Activated B cell treated with CpG ODN at 0.5 μM for 24 hours (primary cell): ENCODE measurements around the gene CLMN. TPM values are rescaled to one million over a fixed set of nuclear protein-coding genes. Genes with fewer than 3 reads are reported as not detected.

Experiments used
- ATAC-seq: fragments of 200-7000 bp; cut with Tn5 transposase; one replicate; pipeline ENCODE4 v1.10.0; 2021; ENCODE audit warnings: low read depth, mild to moderate bottlenecking, moderate library complexity
- CTCF ChIA-PET: fragments of 350-600 bp; sonication (Branson Sonifier 250); formaldehyde crosslinking; loops from one replicate; lab custom pipeline; 2021; ENCODE audit warnings: antibody characterized with exemption; lab: Charles Lee
- POLR2A ChIA-PET: fragments of 350-600 bp; sonication (Branson Sonifier 250); formaldehyde crosslinking; loops from one replicate; lab custom pipeline; 2021; ENCODE audit warnings: antibody characterized with exemption; lab: Charles Lee
- DNase-seq: peaks from one replicate; pipeline ENCODE4 v3.0.0; 2022
- H3K27ac Mint-ChIP-seq: one replicate; pipeline ENCODE4 v1.8.0; 2020; ENCODE audit warnings: mixed read lengths
- H3K27me3 Mint-ChIP-seq: one replicate; pipeline ENCODE4 v1.8.0; 2021; ENCODE audit warnings: mixed read lengths
- H3K36me3 Mint-ChIP-seq: one replicate; pipeline ENCODE4 v1.8.0; 2021; ENCODE audit warnings: low read depth, mixed read lengths
- H3K4me1 Mint-ChIP-seq: one replicate; pipeline ENCODE4 v1.8.0; 2021; ENCODE audit warnings: mixed read lengths
- H3K4me3 Mint-ChIP-seq: one replicate; pipeline ENCODE4 v1.8.0; 2020; ENCODE audit warnings: mild to moderate bottlenecking, mixed read lengths
- H3K9me3 Mint-ChIP-seq: one replicate; pipeline ENCODE4 v1.8.0; 2020; ENCODE audit warnings: mixed read lengths
- CTCF ChIP-seq: fragments of 200-600 bp; IDR thresholded peaks from one replicate; pipeline ENCODE4 v1.8.0; 2022; ENCODE audit warnings: antibody characterized with exemption, mild to moderate bottlenecking
- intact Hi-C: fragments of 100-400 bp; cut with micrococcal nuclease; formaldehyde crosslinking; loops from one replicate; pipeline ENCODE4 v1.15.1; 2024
- total RNA-seq: library from RNA; stranded (reverse); gene quantifications from 2 replicates; pipeline ENCODE4 v1.2.3, GENCODE V29; 2022

Gene CLMN
- total RNA-seq, 1 donor from 2014 or later, result 23.9 TPM

- peaks cover 3% of the 10 kb centered on the region for H3K36me3 Mint-ChIP-seq
- no peak for ATAC-seq
- TF ChIP-seq CTCF, result no peak
- ChIA-PET CTCF (no interaction called here), POLR2A (no interaction called here)
- no peak overlapping the region for H3K27ac Mint-ChIP-seq
- H3K4me3 Mint-ChIP-seq, result no peak overlapping the region
- intact Hi-C loops, result no loop called here
- no peaks in the 10 kb centered on the region for H3K27me3 Mint-ChIP-seq
- no peak for DNase-seq
- peaks cover 16% of the 10 kb centered on the region for H3K4me1 Mint-ChIP-seq
- H3K9me3 Mint-ChIP-seq, result no peaks in the 10 kb centered on the region
These were observed 90.0 kb downstream of the CLMN start for GRCh38 chr14:95229749-95230148.

- ChIA-PET CTCF (no interaction called here), POLR2A (no interaction called here)
- no peak for TF ChIP-seq CTCF
- peaks cover 5% of the 10 kb centered on the region for H3K36me3 Mint-ChIP-seq
- no peaks in the 10 kb centered on the region for H3K27me3 Mint-ChIP-seq
- no peaks in the 10 kb centered on the region for H3K9me3 Mint-ChIP-seq
- H3K27ac Mint-ChIP-seq, result no peak overlapping the region
- peaks cover 2% of the 10 kb centered on the region for H3K4me1 Mint-ChIP-seq
- DNase-seq, result no peak
- H3K4me3 Mint-ChIP-seq, result no peak overlapping the region
- ATAC-seq, result no peak
- intact Hi-C loops, result no loop called here
These were observed 91.5 kb downstream of the CLMN start for GRCh38 chr14:95228240-95228639.

- intact Hi-C loops, result no loop called here
- Mint-ChIP-seq H3K4me3 (no peak overlapping the region), H3K36me3 (peaks cover 12% of the 10 kb centered on the region), H3K9me3 (no peaks in the 10 kb centered on the region), H3K27ac (no peak overlapping the region), H3K27me3 (no peaks in the 10 kb centered on the region), H3K4me1 (no peaks in the 10 kb centered on the region)
- no peak for ATAC-seq
- DNase-seq, result no peak
- TF ChIP-seq CTCF, result no peak
- CTCF ChIA-PET, result no interaction called here
- POLR2A ChIA-PET, result no interaction called here
These were observed 92.3 kb downstream of the CLMN start for GRCh38 chr14:95227279-95227860.

DNA sequence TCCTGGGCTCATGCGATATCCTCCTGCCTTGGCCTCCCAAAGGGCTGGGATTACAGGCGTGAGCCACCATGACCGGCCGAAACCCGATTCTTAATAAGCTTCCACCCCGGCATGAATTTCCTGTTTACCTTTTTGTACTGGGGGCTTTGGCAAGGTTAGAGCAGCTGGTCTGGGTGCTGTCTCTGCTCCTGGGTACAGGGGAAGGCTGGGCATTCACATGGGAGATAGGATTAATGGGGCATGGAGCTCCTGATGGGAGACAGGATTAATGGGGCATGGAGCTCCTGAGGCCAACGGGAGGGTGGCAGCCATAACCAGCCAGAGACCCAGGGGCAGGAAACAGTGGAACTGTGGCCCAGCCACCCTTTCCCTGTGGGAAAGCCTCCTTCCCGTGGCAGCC lies 92.9 kb downstream of the CLMN start:
- TF ChIP-seq CTCF, result no peak
- H3K9me3 Mint-ChIP-seq, result no peaks in the 10 kb centered on the region
- ATAC-seq (no peak), DNase-seq (no peak)
- H3K4me1 Mint-ChIP-seq, result no peaks in the 10 kb centered on the region
- H3K36me3 Mint-ChIP-seq, result peaks cover 17% of the 10 kb centered on the region
- H3K27me3 Mint-ChIP-seq, result no peaks in the 10 kb centered on the region
- ChIA-PET POLR2A (no interaction called here), CTCF (no interaction called here)
- H3K4me3 Mint-ChIP-seq, result no peak overlapping the region
- intact Hi-C loops, result no loop called here
- no peak overlapping the region for H3K27ac Mint-ChIP-seq

DNA sequence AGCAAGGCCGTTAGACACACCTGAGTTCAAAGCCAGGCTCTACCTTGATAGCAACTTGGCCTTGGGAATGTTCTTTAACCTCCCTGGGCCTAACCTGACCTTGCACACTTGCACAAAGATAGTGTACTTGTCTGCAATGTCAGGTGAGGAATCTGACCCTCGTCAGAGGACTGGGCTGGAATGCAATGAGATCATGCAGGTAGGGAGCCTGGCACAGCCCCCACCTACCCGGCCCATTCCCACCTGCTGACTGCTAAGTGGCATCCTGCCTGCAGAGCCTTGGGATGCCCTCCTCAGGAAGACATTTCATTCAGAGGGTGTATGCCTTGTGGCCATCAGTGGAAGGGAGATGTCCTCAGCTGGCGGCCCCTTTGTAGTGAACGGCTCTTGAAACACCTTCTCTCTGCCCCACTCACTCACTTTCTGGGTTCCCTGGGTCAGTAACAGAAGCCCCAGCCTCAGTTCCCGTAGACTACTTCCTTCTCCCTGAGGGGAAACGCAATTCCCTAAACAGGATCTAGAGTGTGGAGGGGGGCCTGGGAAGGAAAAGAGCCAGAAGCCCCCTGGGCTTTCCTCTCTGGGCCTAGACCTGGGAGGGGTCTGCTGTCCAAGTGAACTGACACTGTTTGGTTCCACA lies 94.3 kb downstream of the CLMN start:
- no peak overlapping the region for H3K27ac Mint-ChIP-seq
- ATAC-seq (no peak), DNase-seq (no peak)
- H3K4me3 Mint-ChIP-seq, result no peak overlapping the region
- TF ChIP-seq CTCF, result no peak
- no peaks in the 10 kb centered on the region for H3K4me1 Mint-ChIP-seq
- H3K27me3 Mint-ChIP-seq, result no peaks in the 10 kb centered on the region
- POLR2A ChIA-PET, result no interaction called here
- no peaks in the 10 kb centered on the region for H3K9me3 Mint-ChIP-seq
- CTCF ChIA-PET, result interaction anchor here (0.9 kb wide), 1 partner anchor 126 kb away, joined by 3 read pairs; no protein-coding TSS in a partner anchor
- H3K36me3 Mint-ChIP-seq, result peaks cover 32% of the 10 kb centered on the region
- intact Hi-C loops, result no loop called here
